Fibroblast of lung (primary cell): Measurements from ENCODE around the gene PEX14. TPM values are rescaled to one million over a fixed set of nuclear protein-coding genes. Genes with fewer than 3 reads are reported as not detected.

ENCODE experiments used
- DNase-seq, 2 donors: peaks; one replicate each; pipeline versions ENCODE4 v3.0.0 to v3.0.0-alpha.2; 2010; ENCODE audit warnings: low read depth in 2 of 2
- H2AFZ ChIP-seq: 2 replicates; pipeline ENCODE4 v1.5.1; 2012; ENCODE audit warnings: low read length, control low read depth, inconsistent platforms
- H3K27ac ChIP-seq: 2 replicates; pipeline ENCODE4 v1.5.1; 2011; ENCODE audit warnings: low read length, control low read depth; ENCODE audit not compliant: insufficient read depth
- H3K27me3 ChIP-seq: 2 replicates; pipeline ENCODE4 v1.5.1; 2011; ENCODE audit warnings: mild to moderate bottlenecking, low read length; ENCODE audit not compliant: control insufficient read depth, insufficient read depth
- H3K36me3 ChIP-seq: 2 replicates; pipeline ENCODE4 v1.5.1; 2011; ENCODE audit warnings: low read length; ENCODE audit not compliant: control insufficient read depth, insufficient read depth
- H3K4me1 ChIP-seq: 2 replicates; pipeline ENCODE4 v1.5.1; 2011; ENCODE audit warnings: low read length; ENCODE audit not compliant: control insufficient read depth, insufficient read depth; ENCODE audit errors: extremely low read depth
- H3K4me2 ChIP-seq: 2 replicates; pipeline ENCODE4 v1.5.1; 2011; ENCODE audit warnings: low read length, control low read depth; ENCODE audit not compliant: insufficient read depth; ENCODE audit errors: extremely low read depth
- H3K4me3 ChIP-seq, 4 experiments: fragments of 200-600 bp in 1 of 4; sonication (generic) in 1 of 4; replicated peaks in 1 of 4; 2 replicates each; pipeline ENCODE4 v1.5.1; 2011 to 2016; ENCODE audit warnings: low read length in 4 of 4, low read depth in 3 of 4, mild to moderate bottlenecking in 3 of 4, control low read depth in 2 of 4, inconsistent platforms in 1 of 4, mixed read lengths in 1 of 4; ENCODE audit not compliant: insufficient read depth in 1 of 4; ENCODE audit errors: control extremely low read depth in 1 of 4
- H3K79me2 ChIP-seq: 2 replicates; pipeline ENCODE4 v1.5.1; 2012; ENCODE audit warnings: mild to moderate bottlenecking, low read length, inconsistent platforms; ENCODE audit not compliant: control insufficient read depth, insufficient read depth
- H3K9ac ChIP-seq: 2 replicates; pipeline ENCODE4 v1.5.1; 2011; ENCODE audit warnings: mild to moderate bottlenecking, low read length, control low read depth; ENCODE audit not compliant: insufficient read depth
- H3K9me3 ChIP-seq: 2 replicates; pipeline ENCODE4 v1.5.1; 2012; ENCODE audit warnings: low read depth, low read length; ENCODE audit not compliant: control insufficient read depth, insufficient read depth
- H4K20me1 ChIP-seq: 2 replicates; pipeline ENCODE4 v1.5.1; 2011; ENCODE audit warnings: low read length; ENCODE audit not compliant: control insufficient read depth, insufficient read depth; ENCODE audit errors: extremely low read depth
- CTCF ChIP-seq, 2 donors: IDR thresholded peaks in 1 of 2; conservative IDR thresholded peaks in 1 of 2; 1 replicate in 1 of 2; 2 replicates in 1 of 2; pipeline ENCODE4 v1.5.1; 2011 to 2012; ENCODE audit warnings: low read length in 2 of 2, control low read depth in 1 of 2, inconsistent platforms in 1 of 2, low read depth in 1 of 2, mild to moderate bottlenecking in 1 of 2
- EZH2 ChIP-seq: IDR thresholded peaks from 2 replicates; pipeline ENCODE4 v1.5.1; 2012; ENCODE audit warnings: low read length, control low read depth, mild to moderate bottlenecking; ENCODE audit errors: missing control alignments
- polyA plus RNA-seq, 2 donors: library from polyadenylated mRNA; depleted of rRNA in 1 of 2; stranded (reverse) in 1 of 2; unstranded in 1 of 2; fragments of >200 nt; gene quantifications; 2 replicates each; pipeline ENCODE4 v1.2.1, GENCODE V29; 2011 to 2012; ENCODE audit warnings: missing spikeins in 1 of 2
- total RNA-seq: library from RNA; depleted of rRNA; stranded (reverse); fragments of >200 nt; gene quantifications from 2 replicates; pipeline ENCODE4 v1.2.1, GENCODE V29; 2014

The PEX14 gene
- total and polyA plus RNA-seq, 2 donors (not counting 1 experiment from before 2014, with no cell fraction given) = 10.3 to 11.4 TPM

- Histone ChIP-seq H3K4me3 (peak overlapping the region; percentile 83 to 96 (median 90)), H3K79me2 (peaks cover 2% of the 10 kb centered on the region)
- peak in 1 of 2 donors; percentile 45 for DNase-seq
Measured at GRCh38 chr1:10431070-10431730, 43.5 kb upstream of the PEX14 start.

GRCh38 chr1:10432910-10433700 lies 41.6 kb upstream of the PEX14 start:
- no peaks in the 10 kb centered on the region for H3K9me3 ChIP-seq
- peaks cover 2% of the 10 kb centered on the region for H3K4me1 ChIP-seq
- no peak for TF ChIP-seq CTCF (conservative IDR thresholded peaks at IDR 0.05 in 1 of 2, IDR thresholded peaks at IDR 0.05 in 1 of 2; ENCODE audit: low read depth in 1 of 2, low read length in 2 of 2)
- no peak for TF ChIP-seq EZH2
- H4K20me1 ChIP-seq = no peaks in the 10 kb centered on the region
- H3K4me2 ChIP-seq = no peak overlapping the region
- no peaks in the 10 kb centered on the region for H3K36me3 ChIP-seq
- no peak overlapping the region for H3K27ac ChIP-seq
- H3K27me3 ChIP-seq = no peaks in the 10 kb centered on the region
- H3K4me3 ChIP-seq = no peak overlapping the region
- DNase-seq = no peak
- peaks cover 2% of the 10 kb centered on the region for H3K79me2 ChIP-seq
- no peak overlapping the region for H3K9ac ChIP-seq
- H2AFZ ChIP-seq = no peak overlapping the region

More at GRCh38 chr1:10431070-10431730, 43.5 kb upstream of the PEX14 start:
- Histone ChIP-seq H3K36me3 (no peaks in the 10 kb centered on the region), H2AFZ (peak overlapping the region; percentile 98), H3K9me3 (no peaks in the 10 kb centered on the region), H3K27ac (peak overlapping the region; percentile 96), H3K4me1 (peaks cover 2% of the 10 kb centered on the region), H3K27me3 (no peaks in the 10 kb centered on the region), H3K4me2 (peak overlapping the region; percentile 98), H4K20me1 (no peaks in the 10 kb centered on the region), H3K9ac (peak overlapping the region; percentile 94)
- no peak for TF ChIP-seq EZH2
- TF ChIP-seq CTCF (conservative IDR thresholded peaks at IDR 0.05 in 1 of 2, IDR thresholded peaks at IDR 0.05 in 1 of 2; ENCODE audit: low read depth in 1 of 2, low read length in 2 of 2) = no peak

- no peaks in the 10 kb centered on the region for H3K9me3 ChIP-seq
- H3K27me3 ChIP-seq = no peaks in the 10 kb centered on the region
- H4K20me1 ChIP-seq = no peaks in the 10 kb centered on the region
- DNase-seq = no peak
- H3K4me2 ChIP-seq = no peak overlapping the region
- H3K27ac ChIP-seq = no peak overlapping the region
- peaks cover 2% of the 10 kb centered on the region for H3K79me2 ChIP-seq
- H3K4me3 ChIP-seq = no peak overlapping the region
- no peak overlapping the region for H3K9ac ChIP-seq
- no peaks in the 10 kb centered on the region for H3K36me3 ChIP-seq
- TF ChIP-seq CTCF (conservative IDR thresholded peaks at IDR 0.05 in 1 of 2, IDR thresholded peaks at IDR 0.05 in 1 of 2; ENCODE audit: low read depth in 1 of 2, low read length in 2 of 2) (no peak), EZH2 (no peak)
- peaks cover 2% of the 10 kb centered on the region for H3K4me1 ChIP-seq
- H2AFZ ChIP-seq = no peak overlapping the region
Measured at GRCh38 chr1:10433790-10434189, 41.0 kb upstream of the PEX14 start.
